HepG2 (cell line): ENCODE measurements around the gene ZNF71. TPM values are rescaled to one million over a fixed set of nuclear protein-coding genes. Genes with fewer than 3 reads are reported as not detected.

Source experiments
- ATAC-seq: fragments of 200-7000 bp; cut with Tn5 transposase; 3 replicates; pipeline ENCODE4 v1.9.1; 2020; ENCODE audit warnings: mild to moderate bottlenecking, moderate library complexity
- BruUV-seq: library from RNA; stranded (reverse); fragments of 400-500 nt; replicated peaks from 2 replicates; lab custom pipeline; 2021; lab: Mats Ljungman, UMichigan
- CTCF ChIA-PET: fragments of 300-600 bp; formaldehyde crosslinking; extraction: SDS; loops from one replicate; lab custom pipeline; 2021; ENCODE audit warnings: low total read pairs, inconsistent platforms, low intra/inter-chr PET ratio; lab: Yijun Ruan, JAX
- POLR2A ChIA-PET: fragments of 350-600 bp; sonication (Branson Sonifier 250); formaldehyde crosslinking; loops from one replicate; lab custom pipeline; 2020; ENCODE audit warnings: antibody characterized with exemption, inconsistent platforms; lab: Yijun Ruan, JAX
- DNase-seq: peaks from one replicate; pipeline ENCODE4 v3.0.0-alpha.2; 2015; ENCODE audit warnings: low spot score
- FAIRE-seq: peaks from 3 replicates; lab custom pipeline; 2011; peaks lifted over from hg19 to GRCh38; lab: Jason Lieb, UNC
- H2AFZ ChIP-seq: one replicate; pipeline ENCODE4 v1.6.1; 2011; ENCODE audit warnings: low read length, inconsistent platforms
- H3K27ac ChIP-seq: fragments of 300-600 bp; 3 replicates; pipeline ENCODE4 v1.8.0; 2011; ENCODE audit warnings: mixed run types, mild to moderate bottlenecking, mixed read lengths, low read length, inconsistent platforms; ENCODE audit not compliant: insufficient read depth; ENCODE audit errors: extremely low read length
- H3K27me3 ChIP-seq, 2 experiments: fragments of 200-600 bp in 1 of 2; 2 replicates in 1 of 2; 3 replicates in 1 of 2; pipeline versions ENCODE4 v1.6.0 to v1.8.0; 2011; ENCODE audit warnings: low read length in 2 of 2, mild to moderate bottlenecking in 2 of 2, moderate library complexity in 2 of 2, inconsistent platforms in 1 of 2; ENCODE audit not compliant: insufficient read depth in 2 of 2, control insufficient read depth in 1 of 2
- H3K36me3 ChIP-seq, 2 experiments: fragments of 200-600 bp in 1 of 2; replicated peaks in 1 of 2; 2 replicates in 1 of 2; 3 replicates in 1 of 2; pipeline versions ENCODE4 v1.5.1 to v1.8.0; 2011; ENCODE audit warnings: low read length in 2 of 2, inconsistent platforms in 1 of 2; ENCODE audit not compliant: insufficient read depth in 2 of 2, control insufficient read depth in 1 of 2
- H3K4me1 ChIP-seq: 2 replicates; pipeline ENCODE4 v1.5.1; 2012; ENCODE audit warnings: low read length, inconsistent platforms; ENCODE audit not compliant: insufficient read depth
- H3K4me2 ChIP-seq: 2 replicates; pipeline ENCODE4 v1.6.0; 2011; ENCODE audit warnings: low read depth, low read length, inconsistent platforms
- H3K4me3 ChIP-seq, 3 experiments: fragments of 200-600 bp in 1 of 3; sonication (generic), shearing (Covaris generic) in 1 of 3; replicated peaks in 1 of 3; 2 replicates each; pipeline ENCODE4 v1.5.1; 2011 to 2016; ENCODE audit warnings: low read length in 3 of 3, inconsistent platforms in 2 of 3, low read depth in 2 of 3, mild to moderate bottlenecking in 2 of 3, control low read depth in 1 of 3, mixed read lengths in 1 of 3; ENCODE audit not compliant: insufficient read depth in 1 of 3
- H3K79me2 ChIP-seq: one replicate; pipeline ENCODE4 v1.6.1; 2011; ENCODE audit warnings: low read length, inconsistent platforms; ENCODE audit not compliant: insufficient read depth
- H3K9ac ChIP-seq: 2 replicates; pipeline ENCODE4 v1.6.0; 2011; ENCODE audit warnings: mild to moderate bottlenecking, low read depth, low read length, inconsistent platforms; ENCODE audit not compliant: insufficient read depth
- H3K9me3 ChIP-seq: 2 replicates; pipeline ENCODE4 v1.5.1; 2012; ENCODE audit warnings: mild to moderate bottlenecking, low read length
- H4K20me1 ChIP-seq: 2 replicates; pipeline ENCODE4 v1.6.0; 2011; ENCODE audit warnings: inconsistent platforms, mild to moderate bottlenecking, low read length, moderate library complexity; ENCODE audit not compliant: insufficient read depth
- HNRNPK ChIP-seq: fragments of 200-400 bp; formaldehyde crosslinking; IDR thresholded peaks from 2 replicates; pipeline ENCODE4 v1.6.1; 2018; ENCODE audit warnings: low read length, low read depth, moderate library complexity, mild to moderate bottlenecking; ENCODE audit not compliant: poor library complexity, severe bottlenecking
- MED13 ChIP-seq: sonication (generic); formaldehyde crosslinking; IDR thresholded peaks from 2 replicates; pipeline ENCODE4 v1.5.0; 2020; ENCODE audit warnings: missing genetic modification reagents
- PRMT3 ChIP-seq: sonication (generic); formaldehyde crosslinking; IDR thresholded peaks from 2 replicates; pipeline ENCODE4 v1.8.1; 2022; ENCODE audit warnings: low read depth, mild to moderate bottlenecking, moderate library complexity, missing genetic modification reagents, borderline replicate concordance
- SP2 ChIP-seq: sonication (generic); formaldehyde crosslinking; IDR thresholded peaks from 2 replicates; pipeline ENCODE4 v1.5.1; 2020; ENCODE audit warnings: mild to moderate bottlenecking, missing genetic modification reagents
- SRSF4 ChIP-seq: fragments of 200-400 bp; formaldehyde crosslinking; IDR thresholded peaks from one replicate; pipeline ENCODE4 v1.6.1; 2018; ENCODE audit warnings: mild to moderate bottlenecking, low read depth, low read length, moderate library complexity; ENCODE audit not compliant: poor library complexity, severe bottlenecking
- ZFY ChIP-seq: sonication (generic); formaldehyde crosslinking; IDR thresholded peaks from 2 replicates; pipeline ENCODE4 v1.4.0; 2020; ENCODE audit warnings: missing genetic modification reagents
- ZNF20 ChIP-seq: sonication (generic); formaldehyde crosslinking; IDR thresholded peaks from 2 replicates; pipeline ENCODE4 v1.4.0; 2020; ENCODE audit warnings: mild to moderate bottlenecking, moderate library complexity, missing genetic modification reagents
- ZNF781 ChIP-seq: sonication (generic); formaldehyde crosslinking; IDR thresholded peaks from 2 replicates; pipeline ENCODE4 v1.5.1; 2020; ENCODE audit warnings: borderline replicate concordance, mild to moderate bottlenecking, missing genetic modification reagents; ENCODE audit errors: not compliant biosample characterization
- WGBS: methylation state at CpG from one replicate; pipeline ENCODE4 v1.1.6; 2017; ENCODE audit warnings: low lambda C conversion rate; 5-methylcytosine and 5-hydroxymethylcytosine counted together
- in situ Hi-C: cut with HindIII; loops from 2 replicates; pipeline ENCODE4 v1.10.0; 2017; ENCODE audit warnings: low pct_unique_long_range_greater_than_20kb; ENCODE audit not compliant: extremely low pct_ligation_motif_present
- intact Hi-C: fragments of 100-400 bp; cut with micrococcal nuclease; formaldehyde crosslinking; loops from one replicate; pipeline ENCODE4 v1.10.0; 2022; ENCODE audit not compliant: unreplicated experiment
- polyA plus RNA-seq, 8 experiments: library from polyadenylated mRNA; depleted of rRNA in 3 of 8; stranded (reverse) in 7 of 8; unstranded in 1 of 8; fragments of >200 nt; fragmentation: Illumina TruSeq in 4 of 8; extraction: Trizol in 4 of 8; gene quantifications; 2 replicates each; pipeline versions ENCODE4 v1.2.1 to v1.2.3, GENCODE V29; 2011 to 2016; ENCODE audit warnings: low read depth in 4 of 8, missing spikeins in 1 of 8, mixed read lengths in 1 of 8; ENCODE audit not compliant: insufficient read depth in 1 of 8
- total RNA-seq, 5 experiments: library from RNA; depleted of rRNA; stranded (reverse); fragments of >200 nt; fragmentation: Illumina TruSeq; extraction: Trizol; gene quantifications; 2 replicates each; pipeline ENCODE4 v1.2.3, GENCODE V29; 2016; ENCODE audit warnings: low read depth in 1 of 5
- TF ChIP-seq, protein P1 (sequence below): sonication (generic); formaldehyde crosslinking; IDR thresholded peaks from 2 replicates; pipeline ENCODE4 v1.5.0; 2020; ENCODE audit warnings: missing genetic modification reagents
- TF ChIP-seq, protein P2 (sequence below): sonication (generic); formaldehyde crosslinking; IDR thresholded peaks from 2 replicates; pipeline ENCODE4 v1.4.0; 2020; ENCODE audit warnings: missing genetic modification reagents, low read depth, mild to moderate bottlenecking, borderline replicate concordance
- TF ChIP-seq, protein P3 (sequence below): sonication (generic); formaldehyde crosslinking; IDR thresholded peaks from 2 replicates; pipeline ENCODE4 v1.4.0; 2020; ENCODE audit warnings: mild to moderate bottlenecking, missing genetic modification reagents
- TF ChIP-seq, protein P4 (sequence below): sonication (generic); formaldehyde crosslinking; IDR thresholded peaks from 2 replicates; pipeline ENCODE4 v1.4.0; 2020; ENCODE audit warnings: mild to moderate bottlenecking, low read depth, missing genetic modification reagents
- TF ChIP-seq, protein P5 (sequence below): fragments of 450-650 bp; IDR thresholded peaks from 2 replicates; pipeline ENCODE4 v1.6.1; 2016

The ZNF71 gene
- total and polyA plus RNA-seq, 2 of the 13 experiments (the other 11 are each of a cell fraction or from before 2014, with no cell fraction given): 2.2 to 4.4 TPM

DNA sequence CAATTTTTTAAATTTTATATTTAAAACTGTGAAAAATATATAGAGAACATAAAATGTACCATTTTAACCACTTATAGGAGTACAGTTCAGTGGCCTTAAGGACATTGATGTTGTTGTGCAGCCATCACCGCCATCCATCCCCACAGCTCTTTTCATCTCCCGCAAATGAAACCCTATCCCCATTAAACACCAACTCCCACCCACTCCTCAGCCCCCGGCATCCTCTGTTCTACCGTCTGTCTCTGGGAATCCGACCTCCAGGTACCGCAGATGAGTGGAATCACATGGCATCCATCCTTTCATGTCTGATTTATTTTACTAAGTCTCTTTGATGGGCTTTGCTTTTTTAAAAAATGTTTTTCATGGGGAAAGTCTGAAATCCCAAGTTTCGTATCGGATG lies 24.0 kb downstream of the ZNF71 start:
- BruUV-seq: no TSS peak
- DNase-seq: no peak
- Histone ChIP-seq H3K9ac (no peak overlapping the region), H3K4me2 (no peak overlapping the region), H4K20me1 (no peaks in the 10 kb centered on the region), H3K9me3 (peaks cover 49% of the 10 kb centered on the region), H2AFZ (no peak overlapping the region), H3K27ac (no peak overlapping the region), H3K4me1 (no peaks in the 10 kb centered on the region), H3K27me3 (no peaks in the 10 kb centered on the region), H3K79me2 (no peaks in the 10 kb centered on the region), H3K4me3 (no peak overlapping the region), H3K36me3 (peaks cover 5 to 15% of the 10 kb centered on the region in 2 experiments; a peak in 2 of 5 replicates)
- in situ Hi-C loops (no loop called here), intact Hi-C loops (no loop called here)
- no peak for TF ChIP-seq PRMT3
- TF ChIP-seq ZNF20 (CRISPR knock-in tag): no peak
- TF ChIP-seq, protein P1, sequence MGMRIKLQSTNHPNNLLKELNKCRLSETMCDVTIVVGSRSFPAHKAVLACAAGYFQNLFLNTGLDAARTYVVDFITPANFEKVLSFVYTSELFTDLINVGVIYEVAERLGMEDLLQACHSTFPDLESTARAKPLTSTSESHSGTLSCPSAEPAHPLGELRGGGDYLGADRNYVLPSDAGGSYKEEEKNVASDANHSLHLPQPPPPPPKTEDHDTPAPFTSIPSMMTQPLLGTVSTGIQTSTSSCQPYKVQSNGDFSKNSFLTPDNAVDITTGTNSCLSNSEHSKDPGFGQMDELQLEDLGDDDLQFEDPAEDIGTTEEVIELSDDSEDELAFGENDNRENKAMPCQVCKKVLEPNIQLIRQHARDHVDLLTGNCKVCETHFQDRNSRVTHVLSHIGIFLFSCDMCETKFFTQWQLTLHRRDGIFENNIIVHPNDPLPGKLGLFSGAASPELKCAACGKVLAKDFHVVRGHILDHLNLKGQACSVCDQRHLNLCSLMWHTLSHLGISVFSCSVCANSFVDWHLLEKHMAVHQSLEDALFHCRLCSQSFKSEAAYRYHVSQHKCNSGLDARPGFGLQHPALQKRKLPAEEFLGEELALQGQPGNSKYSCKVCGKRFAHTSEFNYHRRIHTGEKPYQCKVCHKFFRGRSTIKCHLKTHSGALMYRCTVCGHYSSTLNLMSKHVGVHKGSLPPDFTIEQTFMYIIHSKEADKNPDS (CRISPR knock-in tag): no peak
- no peak for TF ChIP-seq ZFY (CRISPR knock-in tag)
- TF ChIP-seq, protein P2, sequence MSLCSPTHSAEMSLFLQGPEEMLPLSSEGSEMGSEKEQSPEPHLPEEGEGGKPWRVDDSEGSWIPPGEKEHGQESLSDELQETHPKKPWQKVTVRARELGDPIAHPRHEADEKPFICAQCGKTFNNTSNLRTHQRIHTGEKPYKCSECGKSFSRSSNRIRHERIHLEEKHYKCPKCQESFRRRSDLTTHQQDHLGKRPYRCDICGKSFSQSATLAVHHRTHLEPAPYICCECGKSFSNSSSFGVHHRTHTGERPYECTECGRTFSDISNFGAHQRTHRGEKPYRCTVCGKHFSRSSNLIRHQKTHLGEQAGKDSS (CRISPR knock-in tag): no peak
- TF ChIP-seq SRSF4: no peak
- TF ChIP-seq, protein P3, sequence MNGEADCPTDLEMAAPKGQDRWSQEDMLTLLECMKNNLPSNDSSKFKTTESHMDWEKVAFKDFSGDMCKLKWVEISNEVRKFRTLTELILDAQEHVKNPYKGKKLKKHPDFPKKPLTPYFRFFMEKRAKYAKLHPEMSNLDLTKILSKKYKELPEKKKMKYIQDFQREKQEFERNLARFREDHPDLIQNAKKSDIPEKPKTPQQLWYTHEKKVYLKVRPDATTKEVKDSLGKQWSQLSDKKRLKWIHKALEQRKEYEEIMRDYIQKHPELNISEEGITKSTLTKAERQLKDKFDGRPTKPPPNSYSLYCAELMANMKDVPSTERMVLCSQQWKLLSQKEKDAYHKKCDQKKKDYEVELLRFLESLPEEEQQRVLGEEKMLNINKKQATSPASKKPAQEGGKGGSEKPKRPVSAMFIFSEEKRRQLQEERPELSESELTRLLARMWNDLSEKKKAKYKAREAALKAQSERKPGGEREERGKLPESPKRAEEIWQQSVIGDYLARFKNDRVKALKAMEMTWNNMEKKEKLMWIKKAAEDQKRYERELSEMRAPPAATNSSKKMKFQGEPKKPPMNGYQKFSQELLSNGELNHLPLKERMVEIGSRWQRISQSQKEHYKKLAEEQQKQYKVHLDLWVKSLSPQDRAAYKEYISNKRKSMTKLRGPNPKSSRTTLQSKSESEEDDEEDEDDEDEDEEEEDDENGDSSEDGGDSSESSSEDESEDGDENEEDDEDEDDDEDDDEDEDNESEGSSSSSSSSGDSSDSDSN: no peak
- TF ChIP-seq, protein P4, sequence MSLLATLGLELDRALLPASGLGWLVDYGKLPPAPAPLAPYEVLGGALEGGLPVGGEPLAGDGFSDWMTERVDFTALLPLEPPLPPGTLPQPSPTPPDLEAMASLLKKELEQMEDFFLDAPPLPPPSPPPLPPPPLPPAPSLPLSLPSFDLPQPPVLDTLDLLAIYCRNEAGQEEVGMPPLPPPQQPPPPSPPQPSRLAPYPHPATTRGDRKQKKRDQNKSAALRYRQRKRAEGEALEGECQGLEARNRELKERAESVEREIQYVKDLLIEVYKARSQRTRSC (CRISPR knock-in tag): no peak
- no peak for TF ChIP-seq HNRNPK
- TF ChIP-seq SP2: no peak
- no peak for TF ChIP-seq MED13 (CRISPR knock-in tag)
- TF ChIP-seq ZNF781 (CRISPR knock-in tag): no peak
- TF ChIP-seq, protein P5, sequence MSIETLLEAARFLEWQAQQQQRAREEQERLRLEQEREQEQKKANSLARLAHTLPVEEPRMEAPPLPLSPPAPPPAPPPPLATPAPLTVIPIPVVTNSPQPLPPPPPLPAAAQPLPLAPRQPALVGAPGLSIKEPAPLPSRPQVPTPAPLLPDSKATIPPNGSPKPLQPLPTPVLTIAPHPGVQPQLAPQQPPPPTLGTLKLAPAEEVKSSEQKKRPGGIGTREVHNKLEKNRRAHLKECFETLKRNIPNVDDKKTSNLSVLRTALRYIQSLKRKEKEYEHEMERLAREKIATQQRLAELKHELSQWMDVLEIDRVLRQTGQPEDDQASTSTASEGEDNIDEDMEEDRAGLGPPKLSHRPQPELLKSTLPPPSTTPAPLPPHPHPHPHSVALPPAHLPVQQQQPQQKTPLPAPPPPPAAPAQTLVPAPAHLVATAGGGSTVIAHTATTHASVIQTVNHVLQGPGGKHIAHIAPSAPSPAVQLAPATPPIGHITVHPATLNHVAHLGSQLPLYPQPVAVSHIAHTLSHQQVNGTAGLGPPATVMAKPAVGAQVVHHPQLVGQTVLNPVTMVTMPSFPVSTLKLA: no peak
- 82% methylated on average over 8 of the region's 8 CpGs for WGBS
- FAIRE-seq: no peak
- CTCF ChIA-PET: no interaction called here
- no peak for ATAC-seq
- POLR2A ChIA-PET: no interaction called here
